Astrocyte (in vitro differentiated cells and primary cell): ENCODE data around the gene PKD2L2.

ENCODE experiments used
- CTCF ChIP-seq: IDR thresholded peaks from 2 replicates; pipeline ENCODE4 v1.5.1; 2011; ENCODE audit warnings: low read depth, mild to moderate bottlenecking, inconsistent platforms, low read length, moderate library complexity; ENCODE audit not compliant: insufficient read depth
- EZH2 ChIP-seq: IDR thresholded peaks from 2 replicates; pipeline ENCODE4 v1.6.1; 2012; ENCODE audit warnings: mild to moderate bottlenecking, low read length, inconsistent platforms; ENCODE audit not compliant: insufficient read depth

DNA sequence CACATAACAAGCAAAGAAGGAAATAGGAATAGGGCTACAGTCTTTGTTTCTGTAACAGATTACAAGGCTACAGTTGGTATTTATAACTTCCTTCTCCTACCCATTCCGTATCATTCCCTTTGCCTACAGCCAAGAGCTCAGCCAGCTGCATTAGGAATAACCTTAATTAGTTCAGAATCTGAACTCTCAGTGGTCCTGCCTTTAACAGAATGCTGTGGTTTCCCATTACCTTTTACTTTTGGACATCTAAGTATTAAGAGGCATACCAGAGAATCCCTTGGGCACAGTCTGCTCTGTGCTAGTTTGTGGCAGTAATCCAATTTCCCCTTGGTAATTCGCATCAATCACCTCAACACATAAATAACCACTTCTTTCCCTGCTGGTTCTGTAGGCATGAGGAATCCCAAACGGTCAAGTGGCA, 44.2 kb downstream of the PKD2L2 start:
- TF ChIP-seq CTCF, result no peak
- no peak for TF ChIP-seq EZH2
